Measurements from ENCODE around the gene STEAP2.

DNA sequence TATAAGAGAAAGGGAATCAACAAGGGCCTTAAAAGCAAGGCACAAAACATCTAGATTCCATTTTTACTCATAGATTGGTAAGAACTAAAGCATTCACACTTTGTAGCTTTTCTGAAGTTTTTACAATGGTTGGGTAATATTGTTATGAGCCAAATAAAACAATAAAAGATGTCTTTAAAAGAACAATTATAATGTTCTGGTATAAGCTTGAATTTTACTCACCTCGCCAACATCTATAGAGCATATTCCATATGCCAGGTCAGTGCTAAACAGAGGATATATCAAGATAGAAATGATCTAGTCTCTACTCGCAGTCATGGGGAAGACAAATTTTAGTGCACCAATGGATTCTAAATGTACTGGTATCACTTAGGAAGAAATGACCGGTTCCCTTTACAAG is 45.4 kb upstream of the STEAP2 start:
- TF ChIP-seq, protein P1, sequence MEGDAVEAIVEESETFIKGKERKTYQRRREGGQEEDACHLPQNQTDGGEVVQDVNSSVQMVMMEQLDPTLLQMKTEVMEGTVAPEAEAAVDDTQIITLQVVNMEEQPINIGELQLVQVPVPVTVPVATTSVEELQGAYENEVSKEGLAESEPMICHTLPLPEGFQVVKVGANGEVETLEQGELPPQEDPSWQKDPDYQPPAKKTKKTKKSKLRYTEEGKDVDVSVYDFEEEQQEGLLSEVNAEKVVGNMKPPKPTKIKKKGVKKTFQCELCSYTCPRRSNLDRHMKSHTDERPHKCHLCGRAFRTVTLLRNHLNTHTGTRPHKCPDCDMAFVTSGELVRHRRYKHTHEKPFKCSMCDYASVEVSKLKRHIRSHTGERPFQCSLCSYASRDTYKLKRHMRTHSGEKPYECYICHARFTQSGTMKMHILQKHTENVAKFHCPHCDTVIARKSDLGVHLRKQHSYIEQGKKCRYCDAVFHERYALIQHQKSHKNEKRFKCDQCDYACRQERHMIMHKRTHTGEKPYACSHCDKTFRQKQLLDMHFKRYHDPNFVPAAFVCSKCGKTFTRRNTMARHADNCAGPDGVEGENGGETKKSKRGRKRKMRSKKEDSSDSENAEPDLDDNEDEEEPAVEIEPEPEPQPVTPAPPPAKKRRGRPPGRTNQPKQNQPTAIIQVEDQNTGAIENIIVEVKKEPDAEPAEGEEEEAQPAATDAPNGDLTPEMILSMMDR (IDR thresholded peaks at IDR 0.05; ENCODE audit: extremely low read depth in 1 of 2, insufficient read depth in 1 of 2, low read depth in 1 of 2, low read length in 2 of 2) = no peak
- TF ChIP-seq MYC (IDR thresholded peaks at IDR 0.05; ENCODE audit: low read depth, low read length) = no peak
- no peak for TF ChIP-seq GATA2 (IDR thresholded peaks at IDR 0.05; ENCODE audit: insufficient read depth, insufficient read length, low read depth, low read length)
- no peak for TF ChIP-seq POLR2A (IDR thresholded peaks at IDR 0.05; ENCODE audit: low read depth, low read length)
- TF ChIP-seq POLR2AphosphoS5 (IDR thresholded peaks at IDR 0.05; ENCODE audit: insufficient read depth, low read depth, low read length) = no peak
- TF ChIP-seq JUN (IDR thresholded peaks at IDR 0.05; ENCODE audit: borderline replicate concordance, insufficient read depth, insufficient read length, low read depth) = no peak
